Inferior parietal cortex (tissue), 1 donor: ENCODE data around the gene ZFYVE28.

ENCODE experiments used
- DNase-seq: peaks from one replicate; pipeline ENCODE4 v3.0.0-alpha.2; 2016; ENCODE audit errors: extremely low spot score

The ZFYVE28 gene

GRCh38 chr4:2411786-2412510, 6.5 kb downstream of the ZFYVE28 start:
- DNase-seq, result no peak

- DNase-seq, result no peak
These were observed 9.1 kb downstream of the ZFYVE28 start for GRCh38 chr4:2409381-2409783.

GRCh38 chr4:2408976-2409375, 9.5 kb downstream of the ZFYVE28 start:
- DNase-seq, result no peak

- no peak for DNase-seq
These were observed 10.0 kb downstream of the ZFYVE28 start for GRCh38 chr4:2408401-2408958.

GRCh38 chr4:2407991-2408342, 10.5 kb downstream of the ZFYVE28 start:
- DNase-seq, result no peak

- no peak for DNase-seq
These were observed 11.5 kb downstream of the ZFYVE28 start for GRCh38 chr4:2406920-2407319.

GRCh38 chr4:2406406-2406805, 12.0 kb downstream of the ZFYVE28 start:
- DNase-seq, result no peak

- no peak for DNase-seq
These were observed 15.5 kb downstream of the ZFYVE28 start for GRCh38 chr4:2402941-2403340.

GRCh38 chr4:2402048-2402842, 16.2 kb downstream of the ZFYVE28 start:
- DNase-seq, result no peak

- DNase-seq, result no peak
These were observed 16.8 kb downstream of the ZFYVE28 start for GRCh38 chr4:2401610-2401983.

GRCh38 chr4:2400841-2401609, 17.4 kb downstream of the ZFYVE28 start:
- DNase-seq, result no peak

GRCh38 chr4:2399631-2400190, 18.7 kb downstream of the ZFYVE28 start:
- no peak for DNase-seq

- no peak for DNase-seq
These were observed 19.2 kb downstream of the ZFYVE28 start for GRCh38 chr4:2399216-2399615.

GRCh38 chr4:2397596-2398379, 20.7 kb downstream of the ZFYVE28 start:
- DNase-seq, result no peak

- DNase-seq, result no peak
These were observed 21.6 kb downstream of the ZFYVE28 start for GRCh38 chr4:2396781-2397368.

GRCh38 chr4:2395584-2395983, 22.9 kb downstream of the ZFYVE28 start:
- DNase-seq, result no peak

GRCh38 chr4:2395038-2395437, 23.4 kb downstream of the ZFYVE28 start:
- no peak for DNase-seq

- no peak for DNase-seq
These were observed 23.9 kb downstream of the ZFYVE28 start for GRCh38 chr4:2394528-2394927.

GRCh38 chr4:2393353-2394270, 24.8 kb downstream of the ZFYVE28 start:
- DNase-seq, result no peak
